K562 (cell line): ENCODE data around the gene DNAH5. TPM values are rescaled to one million over a fixed set of nuclear protein-coding genes. Genes with fewer than 3 reads are reported as not detected.

Experiments
- ATAC-seq: fragments of 200-7000 bp; cut with Tn5 transposase; 3 replicates; pipeline ENCODE4 v1.9.1; 2020; ENCODE audit warnings: moderate library complexity
- BruUV-seq: library from RNA; stranded (reverse); fragments of 400-500 nt; replicated peaks from 2 replicates; lab custom pipeline; 2021; lab: Mats Ljungman, UMichigan
- CTCF ChIA-PET: fragments of 300-600 bp; formaldehyde crosslinking; extraction: SDS; loops from one replicate; lab custom pipeline; 2021; ENCODE audit warnings: low intra/inter-chr PET ratio; lab: Yijun Ruan, JAX
- POLR2A ChIA-PET: fragments of 300-600, 350-650 bp; sonication (Branson Sonifier 250); formaldehyde crosslinking; extraction: SDS; loops from one replicate; lab custom pipeline; 2021; ENCODE audit warnings: antibody characterized with exemption, inconsistent platforms; lab: Yijun Ruan, JAX
- DNase-seq, 4 experiments: peaks; one replicate each; pipeline versions ENCODE4 v3.0.0 to v3.0.0-alpha.2; 2011 to 2018; ENCODE audit warnings: low spot score in 3 of 4, mixed read lengths in 3 of 4; ENCODE audit errors: extremely low read depth in 1 of 4
- FAIRE-seq: peaks from 2 replicates; lab custom pipeline; 2011; peaks lifted over from hg19 to GRCh38; lab: Jason Lieb, UNC
- H2AFZ ChIP-seq: 2 replicates; pipeline ENCODE4 v1.6.0; 2011; ENCODE audit warnings: low read depth, low read length, control low read depth, inconsistent platforms
- H3K27ac ChIP-seq: fragments of 200-600 bp; 3 replicates; pipeline ENCODE4 v1.8.0; 2011; ENCODE audit warnings: low read depth, mild to moderate bottlenecking, control low read depth, inconsistent platforms, low read length, moderate library complexity, mixed read lengths; ENCODE audit errors: extremely low read depth
- H3K27me3 ChIP-seq, 2 experiments: fragments of 300-600 bp in 1 of 2; 2 replicates in 1 of 2; 3 replicates in 1 of 2; pipeline versions ENCODE4 v1.6.0 to v1.8.0; 2011; ENCODE audit warnings: inconsistent platforms in 2 of 2, low read length in 2 of 2, mild to moderate bottlenecking in 1 of 2, mixed read lengths in 1 of 2, moderate library complexity in 1 of 2; ENCODE audit not compliant: control insufficient read depth in 2 of 2, insufficient read depth in 2 of 2
- H3K36me3 ChIP-seq: fragments of 300-600 bp; 3 replicates; pipeline ENCODE4 v1.8.0; 2011; ENCODE audit warnings: mild to moderate bottlenecking, low read length, inconsistent platforms; ENCODE audit not compliant: control insufficient read depth, insufficient read depth
- H3K4me1 ChIP-seq, 2 experiments: fragments of 200-600 bp in 1 of 2; replicated peaks in 1 of 2; 2 replicates in 1 of 2; 3 replicates in 1 of 2; pipeline versions ENCODE4 v1.5.1 to v1.8.0; 2011; ENCODE audit warnings: inconsistent platforms in 2 of 2, low read length in 2 of 2, mild to moderate bottlenecking in 1 of 2, mixed read lengths in 1 of 2, moderate library complexity in 1 of 2; ENCODE audit not compliant: control insufficient read depth in 2 of 2, insufficient read depth in 2 of 2
- H3K4me2 ChIP-seq: 2 replicates; pipeline ENCODE4 v1.6.1; 2011; ENCODE audit warnings: low read length, control low read depth, inconsistent platforms, mixed read lengths; ENCODE audit not compliant: insufficient read depth
- H3K4me3 ChIP-seq: fragments of 200-600 bp; sonication (generic), shearing (Covaris generic); 2 replicates; pipeline ENCODE4 v1.5.1; 2016; ENCODE audit warnings: control low read depth, inconsistent platforms
- H3K79me2 ChIP-seq: fragments of 200-600 bp; 3 replicates; pipeline ENCODE4 v1.8.0; 2011; ENCODE audit warnings: low read length, inconsistent platforms; ENCODE audit not compliant: control insufficient read depth, insufficient read depth
- H3K9ac ChIP-seq, 2 experiments: 2 replicates each; pipeline versions ENCODE4 v1.6.0 to v1.6.1; 2011; ENCODE audit warnings: low read depth in 2 of 2, low read length in 2 of 2, control low read depth in 1 of 2, inconsistent platforms in 1 of 2, mild to moderate bottlenecking in 1 of 2, mixed read lengths in 1 of 2; ENCODE audit not compliant: insufficient read depth in 1 of 2
- H3K9me1 ChIP-seq: one replicate; pipeline ENCODE4 v1.6.0; 2011; ENCODE audit warnings: inconsistent platforms, mild to moderate bottlenecking, low read length, moderate library complexity; ENCODE audit not compliant: control insufficient read depth, insufficient read depth
- H3K9me3 ChIP-seq: replicated peaks from 2 replicates; pipeline ENCODE4 v1.5.1; 2011; ENCODE audit warnings: low read depth, low read length, inconsistent platforms; ENCODE audit not compliant: control insufficient read depth, insufficient read depth
- H4K20me1 ChIP-seq: replicated peaks from 2 replicates; pipeline ENCODE4 v1.6.1; 2011; ENCODE audit warnings: low read length, inconsistent platforms, mixed read lengths; ENCODE audit not compliant: control insufficient read depth, insufficient read depth
- BHLHE40 ChIP-seq: IDR thresholded peaks from 2 replicates; pipeline ENCODE4 v1.6.1; 2011; ENCODE audit warnings: low read length, improper control_type of control experiment
- CBX2 ChIP-seq: fragments of 200-600 bp; sonication (generic); IDR thresholded peaks from one replicate; pipeline ENCODE4 v1.6.1; 2012; ENCODE audit warnings: mild to moderate bottlenecking, low read length, inconsistent platforms; ENCODE audit not compliant: insufficient read depth, poor library complexity, severe bottlenecking
- CBX5 ChIP-seq: IDR thresholded peaks from 2 replicates; pipeline ENCODE4 v1.6.1; 2014; ENCODE audit warnings: low read depth, borderline replicate concordance
- GTF2A2 ChIP-seq: IDR thresholded peaks from 2 replicates; pipeline ENCODE4 v1.6.1; 2016; ENCODE audit warnings: mild to moderate bottlenecking, missing genetic modification characterization, missing compliant biosample characterization
- KAT7 ChIP-seq: sonication (generic); formaldehyde crosslinking; IDR thresholded peaks from 2 replicates; pipeline ENCODE4 v1.8.0; 2022; ENCODE audit warnings: missing genetic modification reagents, mild to moderate bottlenecking, borderline replicate concordance
- MIER1 ChIP-seq: fragments of 450-650 bp; IDR thresholded peaks from 2 replicates; pipeline ENCODE4 v1.6.1; 2016; ENCODE audit warnings: antibody characterized with exemption, mild to moderate bottlenecking, low read depth
- NR3C1 ChIP-seq: sonication (generic); formaldehyde crosslinking; IDR thresholded peaks from 2 replicates; pipeline ENCODE4 v1.8.1; 2022; ENCODE audit warnings: missing genetic modification reagents
- POLR2G ChIP-seq: fragments of 200-400 bp; formaldehyde crosslinking; IDR thresholded peaks from 2 replicates; pipeline ENCODE4 v1.6.1; 2017; ENCODE audit warnings: low read depth, mild to moderate bottlenecking, antibody characterized with exemption, low read length, moderate library complexity
- SMAD3 ChIP-seq: fragments of 450-650 bp; formaldehyde crosslinking; conservative IDR thresholded peaks from 2 replicates; pipeline ENCODE4 v1.4.0; 2020; ENCODE audit warnings: mild to moderate bottlenecking
- TAF9B ChIP-seq: fragments of 450-650 bp; IDR thresholded peaks from 2 replicates; pipeline ENCODE4 v1.6.1; 2018; ENCODE audit warnings: mild to moderate bottlenecking; ENCODE audit not compliant: partially characterized antibody
- ZBTB17 ChIP-seq: fragments of 450-650 bp; formaldehyde crosslinking; IDR thresholded peaks from 2 replicates; pipeline ENCODE4 v1.4.0; 2020; ENCODE audit warnings: mild to moderate bottlenecking
- WGBS: fragments of 100-300 bp; shearing (Covaris generic); methylation state at CpG from one replicate; pipeline ENCODE4 v1.1.6; 2016; ENCODE audit warnings: low coverage, mixed read lengths; ENCODE audit not compliant: insufficient coverage; ENCODE audit errors: missing lambda C conversion rate; 5-methylcytosine and 5-hydroxymethylcytosine counted together
- in situ Hi-C: fragments of 300-500 bp; cut with MboI; formaldehyde crosslinking; loops from 4 replicates; pipeline ENCODE4 v1.15.0; 2018; ENCODE audit warnings: inconsistent platforms, mixed read lengths
- intact Hi-C: fragments of 100-400 bp; cut with micrococcal nuclease; formaldehyde crosslinking; loops from 2 replicates; pipeline ENCODE4 v1.14.2; 2022
- polyA plus RNA-seq, 8 experiments: library from polyadenylated mRNA; depleted of rRNA in 4 of 8; stranded (reverse) in 5 of 8; unstranded in 3 of 8; fragments of >200 nt; fragmentation: Nextera tagmentation in 2 of 8; fragmentation: Illumina TruSeq in 1 of 8; extraction: Ambion mirVana in 2 of 8; extraction: Trizol in 1 of 8; gene quantifications; 2 replicates each; pipeline versions ENCODE4 v1.2.1 to v1.2.3, GENCODE V29; 2011 to 2014; ENCODE audit warnings: inconsistent platforms in 1 of 8, missing spikeins in 1 of 8
- total RNA-seq, 7 experiments: library from RNA; depleted of rRNA in 6 of 7; stranded (reverse); fragments of >200 nt in 6 of 7; fragmentation: Illumina TruSeq in 2 of 7; extraction: Trizol in 2 of 7; gene quantifications; 2 replicates each; pipeline versions ENCODE4 v1.2.1 to v1.2.3, GENCODE V29; 2011 to 2021; ENCODE audit warnings: low replicate concordance in 1 of 7
- TF ChIP-seq, protein P1 (sequence below), 2 experiments: fragments of 450-650 bp in 1 of 2; sonication (generic) in 1 of 2; formaldehyde crosslinking in 1 of 2; IDR thresholded peaks in 1 of 2; conservative IDR thresholded peaks in 1 of 2; 2 replicates each; pipeline versions ENCODE4 v1.6.1 to v1.8.1; 2016 to 2023; ENCODE audit warnings: mild to moderate bottlenecking in 2 of 2, moderate library complexity in 2 of 2, inconsistent platforms in 1 of 2, missing genetic modification reagents in 1 of 2

The DNAH5 gene
- total and polyA plus RNA-seq, 9 of the 15 experiments (the other 6 are each of a cell fraction or from before 2014, with no cell fraction given): 0.03 TPM; not detected in 8

DNA sequence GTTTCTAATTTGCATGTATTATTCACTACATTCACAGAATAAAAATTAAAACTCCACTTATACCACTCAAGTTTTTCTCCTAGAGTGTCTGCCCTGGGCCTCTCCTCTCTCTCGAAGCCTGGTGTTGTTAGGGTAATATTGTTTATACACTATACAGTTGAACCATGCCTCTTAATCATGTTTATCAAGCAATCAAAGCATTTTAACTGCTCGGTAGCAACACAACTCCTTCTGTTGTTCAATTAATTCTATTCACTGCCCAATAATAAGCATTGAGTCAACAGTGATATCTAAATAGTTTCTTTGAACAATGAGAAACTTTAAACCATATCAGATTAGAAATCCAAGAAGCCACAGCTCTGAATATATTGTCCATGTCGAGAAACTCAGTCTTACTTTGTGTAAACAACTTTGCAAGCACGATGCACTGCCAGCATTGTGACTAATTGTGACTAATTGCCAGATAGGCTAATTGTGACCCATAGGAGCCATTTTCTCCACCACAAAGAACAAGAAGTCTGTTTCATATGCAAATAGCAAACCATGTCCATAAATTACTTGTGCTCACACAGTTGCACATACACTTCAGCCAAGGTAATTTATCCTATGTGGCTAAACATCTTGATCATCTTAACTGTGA lies at the start of gene DNAH5 (continued):
- TF ChIP-seq, protein P1, sequence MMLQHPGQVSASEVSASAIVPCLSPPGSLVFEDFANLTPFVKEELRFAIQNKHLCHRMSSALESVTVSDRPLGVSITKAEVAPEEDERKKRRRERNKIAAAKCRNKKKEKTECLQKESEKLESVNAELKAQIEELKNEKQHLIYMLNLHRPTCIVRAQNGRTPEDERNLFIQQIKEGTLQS (IDR thresholded peaks at IDR 0.05): no peak
- TF ChIP-seq, protein P1 (CRISPR knock-in tag; conservative IDR thresholded peaks at IDR 0.05): no peak
- TF ChIP-seq POLR2G (no peak), BHLHE40 (no peak), ZBTB17 (no peak), SMAD3 (CRISPR knock-in tag) (no peak), TAF9B (no peak), CBX5 (no peak)

DNA sequence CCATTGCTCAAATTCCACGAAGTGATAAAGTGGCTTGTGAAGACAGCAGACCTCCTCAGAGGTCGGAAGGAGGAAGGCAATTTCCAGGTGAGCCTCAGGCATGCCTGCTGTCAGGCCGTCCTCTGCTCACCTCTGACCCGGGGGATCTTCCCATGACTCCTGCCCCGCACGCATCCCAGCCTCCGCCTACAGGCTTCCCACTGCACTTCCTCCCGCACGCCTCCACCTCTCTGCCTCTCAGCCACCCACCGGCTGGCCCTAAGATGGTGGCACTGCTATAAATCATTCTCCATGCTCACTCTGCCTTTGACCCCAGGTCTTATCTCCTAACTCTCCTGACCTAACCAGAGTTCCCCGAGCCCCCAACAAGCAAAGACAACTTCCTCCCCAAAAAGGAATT lies 49.4 kb upstream of the DNAH5 start:
- ChIA-PET CTCF (no interaction called here), POLR2A (no interaction called here)
- H3K4me1 ChIP-seq: no peaks in the 10 kb centered on the region
- H3K27ac ChIP-seq: no peak overlapping the region
- no peak overlapping the region for H3K4me3 ChIP-seq
- no peaks in the 10 kb centered on the region for H4K20me1 ChIP-seq
- in situ Hi-C loops: loop anchor here (25.0 kb wide), 1 partner anchor 1018 kb away; no protein-coding TSS in a partner anchor
- WGBS: under 1% methylated on average over 11 of the region's 11 CpGs
- no peak for TF ChIP-seq MIER1
- no peak for TF ChIP-seq NR3C1 (CRISPR knock-in tag)
- no peak for TF ChIP-seq CBX2
- no peak for TF ChIP-seq KAT7 (CRISPR knock-in tag)
- TF ChIP-seq GTF2A2: no peak
- no peak for ATAC-seq
- H2AFZ ChIP-seq: no peak overlapping the region
- no peaks in the 10 kb centered on the region for H3K79me2 ChIP-seq
- no peak for DNase-seq
- peaks cover 5% of the 10 kb centered on the region in 2 experiments; a peak in 2 of 5 replicates for H3K27me3 ChIP-seq
- H3K9ac ChIP-seq: no peak overlapping the region
- H3K9me1 ChIP-seq: no peaks in the 10 kb centered on the region
- no peaks in the 10 kb centered on the region for H3K36me3 ChIP-seq
- no peak overlapping the region for H3K4me2 ChIP-seq
- BruUV-seq: no TSS peak
- intact Hi-C loops: loop anchor here (10.0 kb wide), 1 partner anchor 91 kb away; no protein-coding TSS in a partner anchor
- H3K9me3 ChIP-seq: no peaks in the 10 kb centered on the region; the same call in 1 of the 2 replicates
- no peak for FAIRE-seq
